OCI-LY7 (cell line): ENCODE measurements around the gene CDAN1. TPM values are rescaled to one million over a fixed set of nuclear protein-coding genes. Genes with fewer than 3 reads are reported as not detected.

Experiments used
- BruUV-seq: library from RNA; stranded (reverse); fragments of 400-500 nt; replicated peaks from 2 replicates; lab custom pipeline; 2021; lab: Mats Ljungman, UMichigan
- CTCF ChIA-PET: fragments of 300-600 bp; sonication (Branson Sonifier 250); formaldehyde crosslinking; loops from one replicate; lab custom pipeline; 2022; ENCODE audit warnings: antibody characterized with exemption; ENCODE audit not compliant: unreplicated experiment; lab: Charles Lee
- POLR2A ChIA-PET: fragments of 300-600 bp; sonication (Branson Sonifier 250); formaldehyde crosslinking; loops from one replicate; lab custom pipeline; 2022; ENCODE audit warnings: antibody characterized with exemption; lab: Charles Lee
- DNase-seq: peaks from one replicate; pipeline ENCODE4 v3.0.0-alpha.2; 2015; ENCODE audit warnings: low spot score
- H2AFZ ChIP-seq: fragments of 200-600 bp; sonication (generic), shearing (Covaris generic); 2 replicates; pipeline ENCODE4 v1.6.1; 2014; ENCODE audit warnings: mild to moderate bottlenecking, antibody characterized with exemption, low read length, moderate library complexity
- H3K27ac ChIP-seq: fragments of 200-600 bp; sonication (generic); 2 replicates; pipeline ENCODE4 v1.5.1; 2014; ENCODE audit warnings: mixed run types, low read depth, mild to moderate bottlenecking, moderate library complexity, low read length, inconsistent platforms; ENCODE audit not compliant: poor library complexity, severe bottlenecking
- H3K36me3 ChIP-seq: fragments of 200-600 bp; sonication (generic); 2 replicates; pipeline ENCODE4 v1.6.1; 2014; ENCODE audit warnings: mild to moderate bottlenecking, antibody characterized with exemption, low read length, moderate library complexity, mixed read lengths; ENCODE audit not compliant: insufficient read depth
- H3K4me1 ChIP-seq: fragments of 200-600 bp; sonication (generic); 2 replicates; pipeline ENCODE4 v1.5.1; 2014; ENCODE audit warnings: mild to moderate bottlenecking, low read length; ENCODE audit not compliant: insufficient read depth, poor library complexity, severe bottlenecking
- H3K4me2 ChIP-seq: fragments of 200-600 bp; sonication (generic); 2 replicates; pipeline ENCODE4 v1.6.1; 2014; ENCODE audit warnings: mild to moderate bottlenecking, low read length
- H3K4me3 ChIP-seq: fragments of 200-600 bp; sonication (generic); 2 replicates; pipeline ENCODE4 v1.5.1; 2014; ENCODE audit warnings: mild to moderate bottlenecking, low read depth, low read length; ENCODE audit not compliant: poor library complexity, severe bottlenecking
- H3K79me2 ChIP-seq: fragments of 200-600 bp; sonication (generic); 2 replicates; pipeline ENCODE4 v1.6.1; 2016; ENCODE audit warnings: low read depth, mild to moderate bottlenecking, low read length, moderate library complexity, mixed read lengths; ENCODE audit not compliant: insufficient read depth
- H3K9me2 ChIP-seq: fragments of 200-600 bp; sonication (generic); 2 replicates; pipeline ENCODE4 v1.6.1; 2016; ENCODE audit warnings: mild to moderate bottlenecking, low read length, mixed read lengths; ENCODE audit not compliant: insufficient read depth
- H3K9me3 ChIP-seq: fragments of 200-600 bp; sonication (generic); 2 replicates; pipeline ENCODE4 v1.6.1; 2014; ENCODE audit warnings: mild to moderate bottlenecking, mixed run types, low read length, mixed read lengths
- H4K20me1 ChIP-seq: fragments of 200-600 bp; sonication (generic); 2 replicates; pipeline ENCODE4 v1.6.1; 2014; ENCODE audit warnings: mild to moderate bottlenecking, antibody characterized with exemption, low read length, moderate library complexity, mixed read lengths; ENCODE audit not compliant: insufficient read depth
- CTCF ChIP-seq: fragments of 200-600 bp; sonication (generic); conservative IDR thresholded peaks from 2 replicates; pipeline ENCODE4 v1.5.1; 2014; ENCODE audit warnings: mild to moderate bottlenecking, antibody characterized with exemption, low read length, moderate library complexity, mixed read lengths
- EZH2phosphoT487 ChIP-seq: fragments of 200-600 bp; sonication (generic); IDR thresholded peaks from 2 replicates; pipeline ENCODE4 v1.6.1; 2018; ENCODE audit warnings: low read depth, borderline replicate concordance, mild to moderate bottlenecking, mixed run types, antibody characterized with exemption, low read length, moderate library complexity, mixed read lengths
- intact Hi-C: fragments of 100-400 bp; cut with micrococcal nuclease; formaldehyde crosslinking; loops from one replicate; pipeline ENCODE4 v1.10.0; 2022; ENCODE audit not compliant: unreplicated experiment
- total RNA-seq, 2 experiments: library from RNA; depleted of rRNA in 1 of 2; stranded (reverse); fragments of >200 nt in 1 of 2; shearing (Covaris generic) in 1 of 2; gene quantifications; 2 replicates each; pipeline ENCODE4 v1.2.3, GENCODE V29; 2014 to 2022

The CDAN1 gene
- total RNA-seq, 2 experiments from 2014 or later, result 28.9 to 29.5 TPM

- TF ChIP-seq EZH2phosphoT487 (no peak), CTCF (no peak)
- H3K9me2 ChIP-seq, result no peaks in the 10 kb centered on the region
Observed at GRCh38 chr15:42760759-42761158, 23.8 kb upstream of the CDAN1 start.

GRCh38 chr15:42759093-42759492 lies 22.2 kb upstream of the CDAN1 start:
- intact Hi-C loops, result no loop called here
- H3K4me3 ChIP-seq, result no peak overlapping the region
- DNase-seq, result no peak
- H3K9me3 ChIP-seq, result peaks cover 16% of the 10 kb centered on the region
- no peak overlapping the region for H3K27ac ChIP-seq
- H3K79me2 ChIP-seq, result no peaks in the 10 kb centered on the region
- H3K4me2 ChIP-seq, result no peak overlapping the region
- no peaks in the 10 kb centered on the region for H4K20me1 ChIP-seq
- TF ChIP-seq EZH2phosphoT487 (no peak), CTCF (no peak)
- no TSS peak for BruUV-seq
- CTCF ChIA-PET, result no interaction called here
- H3K9me2 ChIP-seq, result no peaks in the 10 kb centered on the region
- POLR2A ChIA-PET, result no interaction called here
- H3K36me3 ChIP-seq, result no peaks in the 10 kb centered on the region
- no peak overlapping the region for H2AFZ ChIP-seq
- H3K4me1 ChIP-seq, result no peaks in the 10 kb centered on the region

More at GRCh38 chr15:42760759-42761158, 23.8 kb upstream of the CDAN1 start:
- no peak overlapping the region for H3K27ac ChIP-seq
- ChIA-PET CTCF (no interaction called here), POLR2A (no interaction called here)
- no peak overlapping the region for H2AFZ ChIP-seq
- H3K4me1 ChIP-seq, result no peaks in the 10 kb centered on the region
- H3K79me2 ChIP-seq, result no peaks in the 10 kb centered on the region
- no TSS peak for BruUV-seq
- H3K36me3 ChIP-seq, result no peaks in the 10 kb centered on the region
- no peak for DNase-seq
- H3K4me2 ChIP-seq, result no peak overlapping the region
- intact Hi-C loops, result no loop called here
- no peak overlapping the region for H3K4me3 ChIP-seq
- peaks cover 16% of the 10 kb centered on the region for H3K9me3 ChIP-seq
- H4K20me1 ChIP-seq, result no peaks in the 10 kb centered on the region

GRCh38 chr15:42750306-42750705 lies 13.4 kb upstream of the CDAN1 start:
- Histone ChIP-seq H3K27ac (no peak overlapping the region), H3K9me3 (peaks cover 6% of the 10 kb centered on the region; the same call in 1 of the 2 replicates), H3K79me2 (no peaks in the 10 kb centered on the region), H3K4me2 (no peak overlapping the region), H3K36me3 (peaks cover 44% of the 10 kb centered on the region), H4K20me1 (no peaks in the 10 kb centered on the region), H3K4me3 (no peak overlapping the region), H2AFZ (no peak overlapping the region), H3K4me1 (peaks cover 5% of the 10 kb centered on the region), H3K9me2 (no peaks in the 10 kb centered on the region)
- ChIA-PET CTCF (no interaction called here), POLR2A (no interaction called here)
- no TSS peak for BruUV-seq
- intact Hi-C loops, result no loop called here
- DNase-seq, result no peak
- TF ChIP-seq CTCF (no peak), EZH2phosphoT487 (no peak)
